Endodermal cell (in vitro differentiated cells): ENCODE results near the gene MORF4L2. TPM values are rescaled to one million over a fixed set of nuclear protein-coding genes. Genes with fewer than 3 reads are reported as not detected.

Experiments used
- DNase-seq: peaks from one replicate; pipeline ENCODE4 v3.0.0-alpha.2; 2017
- H3K27ac ChIP-seq: 2 replicates; pipeline ENCODE4 v1.5.1; 2013; ENCODE audit warnings: mild to moderate bottlenecking, low read depth, low read length, moderate library complexity
- H3K27me3 ChIP-seq: 2 replicates; pipeline ENCODE4 v1.6.1; 2013; ENCODE audit warnings: mild to moderate bottlenecking, low read length, moderate library complexity; ENCODE audit not compliant: insufficient read depth, control insufficient read depth, poor library complexity, severe bottlenecking
- H3K36me3 ChIP-seq: 2 replicates; pipeline ENCODE4 v1.7.0; 2013; ENCODE audit warnings: mild to moderate bottlenecking, low read length, moderate library complexity; ENCODE audit not compliant: control insufficient read depth, insufficient read depth
- H3K4me1 ChIP-seq: one replicate; pipeline ENCODE4 v1.7.0; 2013; ENCODE audit warnings: low read length; ENCODE audit not compliant: control insufficient read depth, insufficient read depth
- H3K4me3 ChIP-seq: 2 replicates; pipeline ENCODE4 v1.5.1; 2013; ENCODE audit warnings: mild to moderate bottlenecking, low read length, moderate library complexity
- H3K9ac ChIP-seq: 2 replicates; pipeline ENCODE4 v1.6.1; 2013; ENCODE audit warnings: mild to moderate bottlenecking, low read length, moderate library complexity; ENCODE audit not compliant: poor library complexity, severe bottlenecking; ENCODE audit errors: extremely low read depth
- H3K9me3 ChIP-seq: 2 replicates; pipeline ENCODE4 v1.6.1; 2013; ENCODE audit warnings: mild to moderate bottlenecking, low read length, moderate library complexity; ENCODE audit not compliant: control insufficient read depth
- H3K27ac Mint-ChIP-seq: 2 replicates; pipeline ENCODE4 v1.8.0; 2020; ENCODE audit warnings: mixed read lengths
- H3K27me3 Mint-ChIP-seq: 2 replicates; pipeline ENCODE4 v1.8.0; 2021; ENCODE audit warnings: mild to moderate bottlenecking, mixed read lengths; ENCODE audit not compliant: insufficient read depth
- H3K36me3 Mint-ChIP-seq: 2 replicates; pipeline ENCODE4 v1.8.0; 2020; ENCODE audit warnings: low read depth, mixed read lengths
- H3K4me1 Mint-ChIP-seq: 2 replicates; pipeline ENCODE4 v1.8.0; 2020; ENCODE audit warnings: mixed read lengths
- H3K4me3 Mint-ChIP-seq: 2 replicates; pipeline ENCODE4 v1.8.0; 2020; ENCODE audit warnings: mild to moderate bottlenecking, moderate library complexity, mixed read lengths
- H3K9me3 Mint-ChIP-seq: 2 replicates; pipeline ENCODE4 v1.8.0; 2020; ENCODE audit warnings: mild to moderate bottlenecking, mixed read lengths
- WGBS, 2 experiments: methylation state at CpG; one replicate each; pipeline versions ENCODE4 v1.1.5 to v1.1.7; 2013; ENCODE audit warnings: missing lambda C conversion rate in 2 of 2, mixed read lengths in 1 of 2; ENCODE audit not compliant: insufficient coverage in 1 of 2, insufficient read length in 1 of 2; 5-methylcytosine and 5-hydroxymethylcytosine counted together
- long read RNA-seq, 4 experiments: library from polyadenylated mRNA in 2 of 4; library from RNA in 1 of 4; library from capped mRNA in 1 of 4; stranded (forward) in 3 of 4; unstranded in 1 of 4; transcript quantifications; one replicate each; pipeline ENCODE4 v2.0.0, GENCODE V29; 2020 to 2021; ENCODE audit warnings: inconsistent platforms in 1 of 4
- polyA plus RNA-seq, 2 experiments: library from polyadenylated mRNA; stranded (reverse); fragments of 50-300 nt; gene quantifications; one replicate each; pipeline ENCODE4 v1.2.3, GENCODE V29; 2013
- total RNA-seq, 2 donors: library from RNA; stranded (reverse); fragmentation: NEBNext Ultra II Directional in 1 of 2; extraction: Animal tissue kit (Norgen Biotek cat#: 25700) in 1 of 2; gene quantifications; 2 replicates in 1 of 2; 3 replicates in 1 of 2; pipeline ENCODE4 v1.2.1, GENCODE V29; 2021
- TF ChIP-seq, protein P1 (sequence below): fragments of 200-600 bp; sonication (generic); conservative IDR thresholded peaks from 2 replicates; pipeline ENCODE4 v1.5.0; 2021; ENCODE audit warnings: antibody characterized with exemption, mild to moderate bottlenecking

MORF4L2 gene
- 100 to 1,000 TPM; 400 to 509 TPM for total RNA-seq
- 340 TPM for polyA plus RNA-seq (2013, experiment 1 of 2)
- polyA plus RNA-seq (2013, experiment 2 of 2): 352 TPM
- long read RNA-seq, experiment 1, transcript MORF4L2-212 (3 exons, 573 nt): minor isoform, 5 of 125 reads
- long read RNA-seq, experiment 1, transcript MORF4L2-203 (4 exons, 1,983 nt): minor isoform, 15 of 125 reads
- long read RNA-seq, experiment 1, transcript MORF4L2-215 (4 exons, 451 nt): major isoform, 17 of 125 reads
- long read RNA-seq, experiment 1, partial matches to known transcripts: 9 of 125 reads
- long read RNA-seq, experiment 1, other reads (novel, unspliced or antisense): 67 of 125 reads
- long read RNA-seq, experiment 2, transcript MORF4L2-203 (4 exons, 1,983 nt): minor isoform, 110 of 441 reads
- long read RNA-seq, experiment 2, transcript MORF4L2-210 (3 exons, 1,830 nt): minor isoform, 13 of 441 reads
- long read RNA-seq, experiment 2, transcript MORF4L2-209 (5 exons, 869 nt): minor isoform, 31 of 441 reads
- long read RNA-seq, experiment 2, transcript MORF4L2-215 (4 exons, 451 nt): major isoform, 163 of 441 reads
- long read RNA-seq, experiment 2, partial matches to known transcripts: 6 of 441 reads
- long read RNA-seq, experiment 2, other reads (novel, unspliced or antisense): 88 of 441 reads
- long read RNA-seq, experiment 3, transcript MORF4L2-203 (4 exons, 1,983 nt): minor isoform, 253 of 1,018 reads
- long read RNA-seq, experiment 3, transcript MORF4L2-201 (4 exons, 1,824 nt): minor isoform, 55 of 1,018 reads
- long read RNA-seq, experiment 3, transcript MORF4L2-215 (4 exons, 451 nt): major isoform, 380 of 1,018 reads
- long read RNA-seq, experiment 3, transcript MORF4L2-209 (5 exons, 869 nt): minor isoform, 85 of 1,018 reads
- long read RNA-seq, experiment 3, partial matches to known transcripts: 8 of 1,018 reads
- long read RNA-seq, experiment 3, other reads (novel, unspliced or antisense): 157 of 1,018 reads
- long read RNA-seq, experiment 4, transcript MORF4L2-209 (5 exons, 869 nt): minor isoform, 47 of 464 reads
- long read RNA-seq, experiment 4, transcript MORF4L2-210 (3 exons, 1,830 nt): minor isoform, 14 of 464 reads
- long read RNA-seq, experiment 4, transcript MORF4L2-203 (4 exons, 1,983 nt): minor isoform, 119 of 464 reads
- long read RNA-seq, experiment 4, transcript MORF4L2-215 (4 exons, 451 nt): major isoform, 171 of 464 reads
- long read RNA-seq, experiment 4, partial matches to known transcripts: 4 of 464 reads
- long read RNA-seq, experiment 4, other reads (novel, unspliced or antisense): 86 of 464 reads

- Histone ChIP-seq H3K4me1 (no peaks in the 10 kb centered on the region), H3K9ac (peak within 1 kb of the TSS; percentile 97), H3K4me3 (peak within 1 kb of the TSS; percentile 98), H3K27me3 (no peaks in the 10 kb centered on the region), H3K36me3 (peaks cover 33% of the 10 kb centered on the region), H3K27ac (peak within 1 kb of the TSS; percentile 95), H3K9me3 (no peaks in the 10 kb centered on the region)
- 0% methylated on average over 6 to 36 of the region's 37 CpGs for WGBS, 2 experiments
- peaks cover 28% of the 10 kb centered on the region for H3K36me3 Mint-ChIP-seq
- no peaks in the 10 kb centered on the region for H3K27me3 Mint-ChIP-seq
- H3K9me3 Mint-ChIP-seq: no peaks in the 10 kb centered on the region
- H3K4me1 Mint-ChIP-seq: peaks cover 5% of the 10 kb centered on the region
- DNase-seq: peak; percentile 98
- H3K27ac Mint-ChIP-seq: peak within 1 kb of the TSS; percentile 95
- TF ChIP-seq, protein P1, sequence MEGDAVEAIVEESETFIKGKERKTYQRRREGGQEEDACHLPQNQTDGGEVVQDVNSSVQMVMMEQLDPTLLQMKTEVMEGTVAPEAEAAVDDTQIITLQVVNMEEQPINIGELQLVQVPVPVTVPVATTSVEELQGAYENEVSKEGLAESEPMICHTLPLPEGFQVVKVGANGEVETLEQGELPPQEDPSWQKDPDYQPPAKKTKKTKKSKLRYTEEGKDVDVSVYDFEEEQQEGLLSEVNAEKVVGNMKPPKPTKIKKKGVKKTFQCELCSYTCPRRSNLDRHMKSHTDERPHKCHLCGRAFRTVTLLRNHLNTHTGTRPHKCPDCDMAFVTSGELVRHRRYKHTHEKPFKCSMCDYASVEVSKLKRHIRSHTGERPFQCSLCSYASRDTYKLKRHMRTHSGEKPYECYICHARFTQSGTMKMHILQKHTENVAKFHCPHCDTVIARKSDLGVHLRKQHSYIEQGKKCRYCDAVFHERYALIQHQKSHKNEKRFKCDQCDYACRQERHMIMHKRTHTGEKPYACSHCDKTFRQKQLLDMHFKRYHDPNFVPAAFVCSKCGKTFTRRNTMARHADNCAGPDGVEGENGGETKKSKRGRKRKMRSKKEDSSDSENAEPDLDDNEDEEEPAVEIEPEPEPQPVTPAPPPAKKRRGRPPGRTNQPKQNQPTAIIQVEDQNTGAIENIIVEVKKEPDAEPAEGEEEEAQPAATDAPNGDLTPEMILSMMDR: no peak
- no peak within 1 kb of the TSS for H3K4me3 Mint-ChIP-seq
These were observed at the start of gene MORF4L2 for GRCh38 chrX:103686199-103687072. Gene MORF4L2, minus strand, starts transcription at chrX:103686699. Its CDS starts 9,672 bp downstream, at chrX:103677027.

GRCh38 chrX:103734125-103734760 is 47.7 kb upstream of the MORF4L2 start:
- H3K27ac ChIP-seq: no peak overlapping the region
- no peak overlapping the region for H3K4me3 ChIP-seq
- peaks cover 46% of the 10 kb centered on the region for H3K4me1 Mint-ChIP-seq
- H3K9me3 ChIP-seq: no peaks in the 10 kb centered on the region
- peaks cover 11% of the 10 kb centered on the region for H3K4me1 ChIP-seq
- no peak for DNase-seq
- H3K27me3 ChIP-seq: peaks cover 3% of the 10 kb centered on the region
- TF ChIP-seq, protein P1: no peak
- no peak overlapping the region for H3K9ac ChIP-seq
- H3K36me3 ChIP-seq: no peaks in the 10 kb centered on the region
- H3K27ac Mint-ChIP-seq: peak overlapping the region; percentile 41
- H3K4me3 Mint-ChIP-seq: no peak overlapping the region
- peaks cover 33% of the 10 kb centered on the region for H3K27me3 Mint-ChIP-seq
- no peaks in the 10 kb centered on the region for H3K9me3 Mint-ChIP-seq
- no peaks in the 10 kb centered on the region for H3K36me3 Mint-ChIP-seq
- WGBS, 2 experiments: 81% methylated on average over 4 of the region's 4 CpGs; no CpG with 5 or more reads in 1 of the 2 experiments
